GM12878 (cell line): ENCODE measurements around the gene PRKCE. TPM values are rescaled to one million over a fixed set of nuclear protein-coding genes. Genes with fewer than 3 reads are reported as not detected.

Experiments
- ATAC-seq: fragments of 200-7000 bp; cut with Tn5 transposase; 3 replicates; pipeline ENCODE4 v1.9.1; 2020; ENCODE audit warnings: mild to moderate bottlenecking, moderate library complexity
- BruUV-seq: library from RNA; stranded (reverse); fragments of 400-500 nt; replicated peaks from 2 replicates; lab custom pipeline; 2021; lab: Mats Ljungman, UMichigan
- CTCF ChIA-PET: fragments of 300-600 bp; sonication (Branson Sonifier 250); formaldehyde crosslinking; extraction: SDS; loops from one replicate; lab custom pipeline; 2021; ENCODE audit warnings: inconsistent platforms; lab: Yijun Ruan, JAX
- POLR2A ChIA-PET: fragments of 350-600 bp; formaldehyde crosslinking; extraction: SDS; loops from one replicate; lab custom pipeline; 2021; ENCODE audit warnings: inconsistent platforms; lab: Charles Lee
- RAD21 ChIA-PET: fragments of 300-600 bp; sonication (Branson Sonifier 250); formaldehyde crosslinking; loops from one replicate; lab custom pipeline; 2023; ENCODE audit warnings: antibody characterized with exemption; ENCODE audit not compliant: unreplicated experiment; lab: Charles Lee
- SMC1A ChIA-PET: fragments of 300-600 bp; sonication (Branson Sonifier 250); formaldehyde crosslinking; loops from one replicate; lab custom pipeline; 2023; ENCODE audit not compliant: unreplicated experiment, uncharacterized antibody; lab: Charles Lee
- DNase-seq: peaks from one replicate; pipeline ENCODE4 v3.0.0-alpha.2; 2011; ENCODE audit warnings: low read depth, low spot score
- FAIRE-seq: peaks from 3 replicates; lab custom pipeline; 2011; peaks lifted over from hg19 to GRCh38; lab: Jason Lieb, UNC
- H2AFZ ChIP-seq: 2 replicates; pipeline ENCODE4 v1.6.0; 2011; ENCODE audit warnings: low read depth, low read length, control low read depth; ENCODE audit not compliant: control insufficient read depth
- H3K27ac ChIP-seq: 2 replicates; pipeline ENCODE4 v1.5.1; 2011; ENCODE audit warnings: control low read depth; ENCODE audit not compliant: control insufficient read depth, insufficient read depth
- H3K27me3 ChIP-seq, 2 experiments: replicated peaks in 1 of 2; 2 replicates each; pipeline versions ENCODE4 v1.6.0 to v1.6.1; 2011; ENCODE audit warnings: low read length in 1 of 2; ENCODE audit not compliant: control insufficient read depth in 2 of 2, insufficient read depth in 2 of 2
- H3K36me3 ChIP-seq, 2 experiments: 2 replicates each; pipeline ENCODE4 v1.5.1; 2011; ENCODE audit warnings: low read length in 1 of 2; ENCODE audit not compliant: control insufficient read depth in 2 of 2, insufficient read depth in 2 of 2
- H3K4me1 ChIP-seq: 2 replicates; pipeline ENCODE4 v1.6.1; 2011; ENCODE audit warnings: mild to moderate bottlenecking, low read length, moderate library complexity, mixed read lengths; ENCODE audit not compliant: control insufficient read depth, insufficient read depth
- H3K4me2 ChIP-seq: 2 replicates; pipeline ENCODE4 v1.6.0; 2011; ENCODE audit warnings: control low read depth; ENCODE audit not compliant: control insufficient read depth, insufficient read depth
- H3K4me3 ChIP-seq: fragments of 200-600 bp; sonication (generic); 2 replicates; pipeline ENCODE4 v1.5.1; 2016
- H3K79me2 ChIP-seq: 2 replicates; pipeline ENCODE4 v1.6.0; 2011; ENCODE audit warnings: low read length; ENCODE audit not compliant: control insufficient read depth, insufficient read depth
- H3K9ac ChIP-seq: 2 replicates; pipeline ENCODE4 v1.8.0; 2011; ENCODE audit warnings: low read length, control low read depth, mixed read lengths; ENCODE audit not compliant: control insufficient read depth, insufficient read depth
- H3K9me3 ChIP-seq: replicated peaks from 3 replicates; pipeline ENCODE4 v1.5.1; 2011; ENCODE audit warnings: mild to moderate bottlenecking, low read length; ENCODE audit not compliant: control insufficient read depth, insufficient read depth
- H4K20me1 ChIP-seq: 2 replicates; pipeline ENCODE4 v1.6.0; 2011; ENCODE audit not compliant: control insufficient read depth, insufficient read depth
- ASH2L ChIP-seq: fragments of 300-600, 200-600 bp; sonication (generic); IDR thresholded peaks from 2 replicates; pipeline ENCODE4 v1.6.1; 2017; ENCODE audit warnings: low read depth, mild to moderate bottlenecking, borderline replicate concordance
- ATF2 ChIP-seq: IDR thresholded peaks from 2 replicates; pipeline ENCODE4 v1.6.1; 2012; ENCODE audit warnings: low read length, inconsistent platforms
- BCL11A ChIP-seq: IDR thresholded peaks from 2 replicates; pipeline ENCODE4 v1.6.1; 2011; ENCODE audit warnings: low read depth, low read length
- BCLAF1 ChIP-seq: fragments of 450-650 bp; IDR thresholded peaks from 2 replicates; pipeline ENCODE4 v1.6.1; 2017; ENCODE audit warnings: antibody characterized with exemption, mild to moderate bottlenecking, moderate library complexity
- ELK1 ChIP-seq: IDR thresholded peaks from 2 replicates; pipeline ENCODE4 v1.6.1; 2012; ENCODE audit warnings: low read depth, low read length, improper control_type of control experiment
- IKZF2 ChIP-seq, 2 experiments: fragments of 450-650 bp; IDR thresholded peaks; 2 replicates each; pipeline ENCODE4 v1.6.1; 2017; ENCODE audit warnings: mild to moderate bottlenecking in 2 of 2, moderate library complexity in 2 of 2
- IRF5 ChIP-seq: fragments of 450-650 bp; IDR thresholded peaks from 2 replicates; pipeline ENCODE4 v1.6.1; 2017; ENCODE audit warnings: borderline replicate concordance
- JUND ChIP-seq: IDR thresholded peaks from 2 replicates; pipeline ENCODE4 v1.6.1; 2012; ENCODE audit warnings: low read depth, mild to moderate bottlenecking, low read length, improper control_type of control experiment, moderate library complexity
- LARP7 ChIP-seq: fragments of 450-650 bp; IDR thresholded peaks from 2 replicates; pipeline ENCODE4 v1.6.1; 2017; ENCODE audit warnings: mild to moderate bottlenecking
- PAX5 ChIP-seq: IDR thresholded peaks from 2 replicates; pipeline ENCODE4 v1.6.1; 2011; ENCODE audit warnings: low read depth, low read length, borderline replicate concordance
- RAD51 ChIP-seq: fragments of 450-650 bp; IDR thresholded peaks from 2 replicates; pipeline ENCODE4 v1.6.1; 2016; ENCODE audit warnings: moderate library complexity, mild to moderate bottlenecking, inconsistent platforms
- RCOR1 ChIP-seq: conservative IDR thresholded peaks from 2 replicates; pipeline ENCODE4 v1.6.1; 2012; ENCODE audit warnings: low read depth, low read length, improper control_type of control experiment
- SKIL ChIP-seq: fragments of 450-650 bp; IDR thresholded peaks from 2 replicates; pipeline ENCODE4 v1.6.1; 2017; ENCODE audit warnings: mild to moderate bottlenecking, low read depth, inconsistent platforms; ENCODE audit not compliant: poor library complexity, severe bottlenecking
- WGBS: methylation state at CpG from one replicate; pipeline ENCODE4 v1.1.6; 2016; ENCODE audit warnings: low lambda C conversion rate; ENCODE audit not compliant: insufficient replicate concordance, insufficient coverage; ENCODE audit errors: missing lambda C conversion rate; 5-methylcytosine and 5-hydroxymethylcytosine counted together
- in situ Hi-C: fragments of 300-500 bp; cut with MboI; formaldehyde crosslinking; loops from 9 replicates; pipeline ENCODE4 v1.14.3; 2018; ENCODE audit warnings: mixed read lengths
- intact Hi-C: fragments of 100-400 bp; cut with micrococcal nuclease; formaldehyde crosslinking; loops from one replicate; pipeline ENCODE4 v1.14.2; 2022; ENCODE audit not compliant: unreplicated experiment
- polyA plus RNA-seq, 11 experiments: library from polyadenylated mRNA; depleted of rRNA in 4 of 11; unstranded in 6 of 11; stranded (reverse) in 5 of 11; fragments of >200 nt; fragmentation: Nextera tagmentation in 4 of 11; fragmentation: Illumina TruSeq in 1 of 11; extraction: Ambion mirVana in 4 of 11; extraction: Trizol in 1 of 11; gene quantifications; 1 replicate in 1 of 11; 2 replicates in 10 of 11; pipeline versions ENCODE4 v1.2.1 to v1.2.3, GENCODE V29; 2011 to 2016; ENCODE audit warnings: inconsistent platforms in 2 of 11, missing spikeins in 2 of 11, low read depth in 1 of 11
- total RNA-seq, 4 experiments: library from RNA; depleted of rRNA in 3 of 4; stranded (reverse); fragments of >200 nt in 3 of 4; fragmentation: Illumina TruSeq in 1 of 4; extraction: Trizol in 1 of 4; gene quantifications; 2 replicates each; pipeline versions ENCODE4 v1.2.1 to v1.2.3, GENCODE V29; 2013 to 2021

Gene PRKCE
- total and polyA plus RNA-seq, 10 of the 15 experiments (the other 5 are each of a cell fraction or from before 2014, with no cell fraction given): 2.6 to 28.2 (median 11.3) TPM

- TF ChIP-seq IRF5: no peak
- TF ChIP-seq BCLAF1: no peak
- no peak for TF ChIP-seq PAX5
- TF ChIP-seq ELK1: no peak
These were observed 17.6 kb downstream of the PRKCE start (continued) for GRCh38 chr2:45669032-45669486.

GRCh38 chr2:45670646-45671045, 19.2 kb downstream of the PRKCE start:
- Histone ChIP-seq H3K36me3 (no peaks in the 10 kb centered on the region; a peak in 1 of 4 replicates), H3K79me2 (peaks cover 5% of the 10 kb centered on the region), H3K4me1 (no peaks in the 10 kb centered on the region), H3K4me2 (no peak overlapping the region), H2AFZ (no peak overlapping the region), H3K9ac (no peak overlapping the region), H3K27me3 (no peaks in the 10 kb centered on the region), H3K4me3 (no peak overlapping the region), H3K9me3 (no peaks in the 10 kb centered on the region), H4K20me1 (no peaks in the 10 kb centered on the region), H3K27ac (no peak overlapping the region)
- intact Hi-C loops: no loop called here
- CTCF ChIA-PET: no interaction called here
- no peak for ATAC-seq
- RAD21 ChIA-PET: no interaction called here
- POLR2A ChIA-PET: interaction anchor here (0.6 kb wide), 2 partner anchors 8 to 119 kb away, joined by 3 read pairs; no protein-coding TSS in a partner anchor
- no TSS peak for BruUV-seq
- SMC1A ChIA-PET: no interaction called here
- 85% methylated on average over 4 of the region's 4 CpGs for WGBS
- no peak for DNase-seq
- no peak for FAIRE-seq
- in situ Hi-C loops: no loop called here
- TF ChIP-seq ATF2: no peak
- no peak for TF ChIP-seq BCL11A
- TF ChIP-seq IKZF2 (IDR thresholded peaks at IDR 0.05): no peak
- TF ChIP-seq RCOR1: no peak
- no peak for TF ChIP-seq JUND
- no peak for TF ChIP-seq LARP7
- TF ChIP-seq SKIL: no peak
- TF ChIP-seq ASH2L: no peak
- no peak for TF ChIP-seq RAD51
